HG03097 (cell line): Measurements from ENCODE around the gene PANK4.

Experiments
- ATAC-seq: cut with Tn5 transposase; IDR thresholded peaks from one replicate; pipeline ENCODE4 v1.9.1; 2021; ENCODE audit not compliant: unreplicated experiment, low FRiP score

PANK4 gene

GRCh38 chr1:2532485-2533160, 6.2 kb upstream of the PANK4 start:
- no peak for ATAC-seq

GRCh38 chr1:2530513-2531361, 4.3 kb upstream of the PANK4 start:
- ATAC-seq = no peak

GRCh38 chr1:2529784-2530512, 3.6 kb upstream of the PANK4 start, which contains the start of gene HES5:
TSS of gene HES5 (minus strand) at chr1:2530263. CDS start at chr1:2530164, 99 bp downstream.
- no peak for ATAC-seq

- no peak for ATAC-seq
These were observed 2.8 kb upstream of the PANK4 start for GRCh38 chr1:2528966-2529783.

GRCh38 chr1:2528611-2528965, 2.2 kb upstream of the PANK4 start:
- ATAC-seq = no peak

- no peak for ATAC-seq
These were observed 1.6 kb upstream of the PANK4 start for GRCh38 chr1:2528016-2528415.

- ATAC-seq = no peak
These were observed 1.1 kb upstream of the PANK4 start for GRCh38 chr1:2527556-2527860.

GRCh38 chr1:2526824-2527555, 594 bp upstream of the PANK4 start:
- ATAC-seq = peak; percentile 15

- ATAC-seq = no peak
These were observed 850 bp downstream of the PANK4 start for GRCh38 chr1:2525572-2525919.

GRCh38 chr1:2523891-2524609, 2.3 kb downstream of the PANK4 start:
- no peak for ATAC-seq

GRCh38 chr1:2523191-2523890, 3.1 kb downstream of the PANK4 start:
- no peak for ATAC-seq

- no peak for ATAC-seq
These were observed 4.2 kb downstream of the PANK4 start for GRCh38 chr1:2522230-2522629.

GRCh38 chr1:2520806-2521205, 5.6 kb downstream of the PANK4 start:
- ATAC-seq = no peak

GRCh38 chr1:2520206-2520605, 6.2 kb downstream of the PANK4 start:
- no peak for ATAC-seq

- no peak for ATAC-seq
These were observed 6.7 kb downstream of the PANK4 start for GRCh38 chr1:2519729-2520128.

- no peak for ATAC-seq
These were observed 7.2 kb downstream of the PANK4 start for GRCh38 chr1:2519029-2519685.

GRCh38 chr1:2518528-2518927, 7.9 kb downstream of the PANK4 start:
- ATAC-seq = no peak

GRCh38 chr1:2517966-2518365, 8.4 kb downstream of the PANK4 start:
- no peak for ATAC-seq
